CD4-positive, alpha-beta T cell treated with Interleukin-4 for 4 hours (primary cell): ENCODE data around the gene TMPRSS11A.

Source experiments
- DNase-seq: peaks from one replicate; pipeline ENCODE4 v3.0.0-alpha.2; 2020

The TMPRSS11A gene

GRCh38 chr4:67963356-67963755 lies at the start of gene TMPRSS11A:
TSS of gene TMPRSS11A (minus strand) at chr4:67963493. CDS start at chr4:67963393, 100 bp downstream.
- DNase-seq = no peak

- no peak for DNase-seq
Observed at GRCh38 chr4:68011684-68012083, 48.4 kb upstream of the TMPRSS11A start.

- DNase-seq = no peak
Observed at GRCh38 chr4:68002906-68003305, 39.6 kb upstream of the TMPRSS11A start.

- no peak for DNase-seq
Observed at GRCh38 chr4:67996127-67996526, 32.8 kb upstream of the TMPRSS11A start.

GRCh38 chr4:67988991-67989390 lies 25.7 kb upstream of the TMPRSS11A start:
- no peak for DNase-seq

GRCh38 chr4:67983333-67983732 lies 20.0 kb upstream of the TMPRSS11A start:
- DNase-seq = no peak

- DNase-seq = no peak
Observed at GRCh38 chr4:67980512-67980911, 17.2 kb upstream of the TMPRSS11A start.

- DNase-seq = no peak
Observed at GRCh38 chr4:67973608-67974007, 10.3 kb upstream of the TMPRSS11A start.

- no peak for DNase-seq
Observed at GRCh38 chr4:67954890-67955289, 8.4 kb downstream of the TMPRSS11A start.

GRCh38 chr4:67941074-67941473 lies 22.2 kb downstream of the TMPRSS11A start:
- no peak for DNase-seq

GRCh38 chr4:67940506-67940905 lies 22.8 kb downstream of the TMPRSS11A start:
- no peak for DNase-seq

- DNase-seq = no peak
Observed at GRCh38 chr4:67939195-67939594, 24.1 kb downstream of the TMPRSS11A start.

GRCh38 chr4:67935888-67936287 lies 27.4 kb downstream of the TMPRSS11A start:
- no peak for DNase-seq

GRCh38 chr4:67934628-67935027 lies 28.7 kb downstream of the TMPRSS11A start:
- no peak for DNase-seq

- no peak for DNase-seq
Observed at GRCh38 chr4:67933755-67934154, 29.5 kb downstream of the TMPRSS11A start.

- no peak for DNase-seq
Observed at GRCh38 chr4:67933038-67933437, 30.3 kb downstream of the TMPRSS11A start.

GRCh38 chr4:67931256-67931655 lies 32.0 kb downstream of the TMPRSS11A start:
- DNase-seq = no peak

- DNase-seq = no peak
Observed at GRCh38 chr4:67929426-67929825, 33.9 kb downstream of the TMPRSS11A start.

- no peak for DNase-seq
Observed at GRCh38 chr4:67928546-67928945, 34.7 kb downstream of the TMPRSS11A start.

- DNase-seq = no peak
Observed at GRCh38 chr4:67927251-67927650, 36.0 kb downstream of the TMPRSS11A start.

- no peak for DNase-seq
Observed at GRCh38 chr4:67926485-67926884, 36.8 kb downstream of the TMPRSS11A start.

GRCh38 chr4:67922697-67923096 lies 40.6 kb downstream of the TMPRSS11A start:
- no peak for DNase-seq

GRCh38 chr4:67918428-67918827 lies 44.9 kb downstream of the TMPRSS11A start:
- DNase-seq = no peak

- no peak for DNase-seq
Observed at GRCh38 chr4:67915400-67915966, 47.8 kb downstream of the TMPRSS11A start.

- DNase-seq = no peak
Observed at GRCh38 chr4:67912080-67912479, 51.2 kb downstream of the TMPRSS11A start.

- DNase-seq = no peak
Observed at GRCh38 chr4:67911638-67912037, 51.7 kb downstream of the TMPRSS11A start.
